Stimulated activated CD8-positive, alpha-beta memory T cell treated with anti-CD3 and anti-CD28 coated beads, Interleukin-7, amount 100 ng/mL, for 48 hours (primary cell): ENCODE results near the gene SNX19.
A peak's percentile ranks its signal among the peaks of the same experiment; 100 is the strongest.
"Not testable (repeated sequence)": the region's sequence is repeated elsewhere in the genome, so short reads cannot be mapped to it uniquely, and the experiment has no call there.

Source experiments
- DNase-seq, 2 donors: peaks; one replicate each; pipeline ENCODE4 v3.0.0-alpha.2; 2020; ENCODE audit warnings: low read depth in 1 of 2; ENCODE audit errors: extremely low read depth in 1 of 2

The SNX19 gene

DNA sequence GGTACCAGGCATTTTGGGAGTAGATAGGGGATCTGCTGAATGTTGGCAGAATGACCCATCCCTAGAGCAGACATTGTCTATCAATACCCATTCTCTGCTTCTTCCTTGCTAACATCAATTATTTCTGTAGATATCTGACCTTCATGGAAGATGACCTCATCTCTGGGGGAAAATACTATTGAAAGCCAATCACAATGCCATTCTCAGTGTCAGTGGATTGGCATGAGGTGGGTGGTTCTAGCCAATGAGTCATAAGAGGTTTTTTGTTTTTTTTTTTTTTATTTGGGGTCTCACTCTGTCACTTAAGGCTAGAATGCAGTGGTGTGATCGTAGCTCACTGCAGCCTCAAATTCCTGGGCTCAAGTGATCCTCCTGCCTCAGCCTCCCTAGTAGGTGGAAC, 42.5 kb downstream of the SNX19 start:
- DNase-seq, result no peak

DNA sequence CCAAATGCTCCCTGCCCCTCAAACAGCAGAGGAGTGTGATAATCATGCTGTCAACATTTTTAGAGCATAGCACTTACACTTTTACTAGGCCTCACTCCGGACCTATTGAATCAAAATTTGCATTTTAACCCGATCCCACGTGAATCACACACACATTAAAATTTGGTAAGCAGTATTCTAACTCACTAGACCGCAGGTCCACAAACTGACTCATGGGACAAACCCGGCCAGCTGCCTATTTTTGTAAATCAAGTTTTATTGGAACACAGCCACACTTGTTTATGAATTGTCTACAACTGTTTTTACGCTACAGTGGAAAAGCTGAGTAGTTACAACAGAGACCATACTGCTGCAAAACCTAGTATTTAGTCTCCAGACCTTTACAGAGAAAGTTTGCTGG, 43.3 kb downstream of the SNX19 start:
- DNase-seq, result no peak

DNA sequence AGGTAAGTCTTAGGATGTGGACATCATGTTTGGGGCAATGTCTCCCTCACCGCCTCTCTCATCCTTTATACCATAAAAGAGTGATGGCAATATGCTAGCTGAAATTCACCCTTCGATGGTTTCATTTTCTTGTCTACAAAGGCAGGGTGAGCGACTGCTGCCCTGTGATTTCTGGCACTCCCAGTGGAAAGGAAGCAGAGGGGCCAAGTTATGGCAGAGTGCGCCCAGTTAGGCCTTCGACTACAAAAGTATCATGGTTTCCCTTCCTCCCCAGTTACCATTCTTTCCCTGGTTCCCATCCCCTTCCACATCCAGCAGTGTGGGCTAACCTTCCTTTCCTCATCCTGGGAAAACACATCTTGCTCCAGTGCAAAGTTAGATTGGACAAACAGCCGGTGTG, 43.8 kb downstream of the SNX19 start:
- no peak for DNase-seq

DNA sequence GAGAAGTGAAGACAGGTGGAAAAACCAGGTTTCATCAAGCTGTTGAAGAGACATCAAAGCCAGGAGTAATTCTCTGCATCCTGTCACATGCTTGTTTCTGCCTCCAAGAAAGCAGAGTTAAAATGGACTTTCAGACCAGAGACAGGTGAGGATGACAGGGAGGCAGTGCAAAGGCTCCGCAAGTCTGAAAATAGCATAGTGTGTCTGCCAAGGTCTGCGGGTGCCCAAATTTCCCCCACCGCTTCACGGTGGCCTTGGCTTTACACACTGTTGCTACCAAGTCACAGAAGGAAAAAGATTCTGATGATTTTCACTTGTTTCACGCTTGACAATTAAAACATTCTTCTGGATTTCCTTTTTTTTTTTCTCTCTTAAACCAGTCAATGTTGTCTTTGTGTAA, 44.2 kb downstream of the SNX19 start:
- no peak for DNase-seq

DNA sequence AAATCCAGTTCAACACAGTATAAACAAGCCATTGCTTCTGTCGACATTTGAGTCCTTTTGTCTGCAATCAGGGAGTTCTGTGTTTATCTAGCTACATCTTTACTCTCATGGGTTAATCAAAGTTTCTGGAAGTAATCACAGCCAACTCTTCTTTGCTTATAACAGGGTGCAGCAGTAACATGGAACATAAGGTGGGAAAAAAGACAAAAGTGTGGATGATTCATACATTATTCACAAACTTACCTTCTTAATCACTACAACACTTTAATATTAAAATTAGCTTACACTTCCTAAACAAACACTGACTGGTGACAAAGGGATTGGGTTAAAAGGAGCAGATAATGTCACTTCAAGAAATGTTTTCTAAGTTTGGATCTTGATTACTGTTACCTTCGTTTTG, 44.7 kb downstream of the SNX19 start:
- DNase-seq, result no peak

DNA sequence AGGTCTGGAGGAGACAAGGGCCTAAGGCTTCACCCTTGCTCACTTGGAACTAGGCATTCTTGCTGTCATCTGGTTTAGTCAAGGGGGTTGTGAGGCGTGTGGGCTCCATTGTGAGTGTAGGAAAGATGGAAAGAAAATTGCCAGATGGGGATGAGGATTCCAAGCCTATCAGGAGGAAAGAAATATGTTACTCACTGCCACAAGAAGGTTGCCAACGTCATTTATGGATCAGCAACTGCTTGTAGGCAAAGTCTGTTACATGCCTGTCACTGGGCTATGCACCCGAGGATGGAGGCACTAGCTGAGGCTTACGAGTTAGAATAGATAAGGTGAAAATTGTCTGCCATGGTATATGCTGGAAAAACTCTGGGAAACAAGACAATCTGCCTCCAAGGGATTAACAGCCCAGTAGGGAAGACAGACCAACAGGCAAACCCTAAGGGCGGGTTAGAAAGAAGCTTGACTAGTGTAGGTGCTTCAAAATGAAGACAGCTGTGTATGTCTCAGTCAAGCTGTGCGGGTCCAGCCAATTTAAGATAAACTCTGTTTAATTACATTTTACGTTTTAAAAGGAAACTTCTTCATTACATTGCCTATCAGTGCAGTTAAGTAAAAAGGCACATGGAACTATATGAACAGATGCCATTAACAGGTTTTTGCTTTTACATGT, 47.4 kb downstream of the SNX19 start:
- no peak for DNase-seq

DNA sequence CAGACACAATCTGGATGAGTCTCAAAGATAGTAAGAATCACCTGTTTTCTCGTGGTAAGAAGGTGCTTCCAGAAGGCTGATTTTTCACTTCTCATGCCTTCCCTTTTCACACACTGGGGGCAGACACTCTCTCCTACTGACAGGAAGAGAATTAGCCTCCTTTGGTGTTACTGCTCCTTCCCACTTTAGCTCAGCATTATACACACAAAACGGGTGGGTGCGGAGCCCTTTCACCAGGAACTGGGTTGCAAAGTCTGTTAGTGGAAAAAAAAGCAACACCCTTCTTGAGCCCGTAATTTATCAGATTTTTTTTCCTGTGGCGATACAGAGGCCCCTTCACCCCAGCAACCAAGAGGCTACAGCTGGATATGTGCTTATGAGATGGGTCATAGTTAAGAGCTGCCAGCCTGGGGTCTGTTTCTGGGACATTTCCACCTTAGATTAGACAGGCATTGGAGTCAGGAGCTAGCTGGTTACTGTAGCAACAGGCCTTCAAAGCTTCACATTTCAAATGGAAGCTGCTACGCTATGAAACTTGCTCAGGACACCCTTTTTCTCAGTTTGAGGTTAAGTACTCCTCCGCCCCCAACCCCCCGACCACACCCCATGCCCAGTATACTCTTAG, 48.1 kb downstream of the SNX19 start:
- DNase-seq, result no peak

DNA sequence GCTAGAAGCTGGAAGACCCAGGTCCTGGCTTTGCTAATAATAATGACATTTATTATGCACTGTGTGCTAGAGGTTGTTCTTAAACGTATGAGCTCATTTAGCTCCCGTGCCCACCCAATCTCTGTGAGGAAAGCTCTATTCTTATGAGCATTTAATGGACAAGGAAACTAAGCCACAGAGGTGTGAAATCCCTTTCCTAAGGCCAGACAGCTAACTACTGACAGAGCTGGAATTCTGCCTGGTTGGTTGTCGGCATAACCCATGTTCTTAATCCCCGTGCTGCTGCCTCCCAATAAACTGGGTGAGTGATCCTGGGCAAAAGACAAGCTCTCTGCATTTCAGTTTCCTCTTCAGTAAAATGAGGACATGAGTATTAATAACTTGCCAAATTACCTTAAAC, 49.4 kb downstream of the SNX19 start:
- no peak for DNase-seq

DNA sequence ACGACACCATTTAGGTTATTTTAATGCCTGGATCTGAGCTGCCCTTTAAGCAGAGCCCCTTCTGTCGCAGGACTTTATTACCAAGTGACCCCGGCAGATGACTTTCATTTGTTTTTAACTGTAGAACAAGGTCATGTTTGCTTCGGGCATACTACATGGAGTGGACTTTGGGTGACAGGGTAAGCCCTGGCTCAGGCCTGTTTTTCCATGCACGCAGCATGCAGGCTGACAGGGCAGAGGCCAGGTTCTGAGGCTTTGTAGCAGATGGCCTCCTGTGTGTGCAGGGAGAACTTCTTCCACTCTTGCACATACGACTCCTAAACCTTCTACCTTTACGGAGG, 50.5 kb downstream of the SNX19 start:
- DNase-seq, result no peak

DNA sequence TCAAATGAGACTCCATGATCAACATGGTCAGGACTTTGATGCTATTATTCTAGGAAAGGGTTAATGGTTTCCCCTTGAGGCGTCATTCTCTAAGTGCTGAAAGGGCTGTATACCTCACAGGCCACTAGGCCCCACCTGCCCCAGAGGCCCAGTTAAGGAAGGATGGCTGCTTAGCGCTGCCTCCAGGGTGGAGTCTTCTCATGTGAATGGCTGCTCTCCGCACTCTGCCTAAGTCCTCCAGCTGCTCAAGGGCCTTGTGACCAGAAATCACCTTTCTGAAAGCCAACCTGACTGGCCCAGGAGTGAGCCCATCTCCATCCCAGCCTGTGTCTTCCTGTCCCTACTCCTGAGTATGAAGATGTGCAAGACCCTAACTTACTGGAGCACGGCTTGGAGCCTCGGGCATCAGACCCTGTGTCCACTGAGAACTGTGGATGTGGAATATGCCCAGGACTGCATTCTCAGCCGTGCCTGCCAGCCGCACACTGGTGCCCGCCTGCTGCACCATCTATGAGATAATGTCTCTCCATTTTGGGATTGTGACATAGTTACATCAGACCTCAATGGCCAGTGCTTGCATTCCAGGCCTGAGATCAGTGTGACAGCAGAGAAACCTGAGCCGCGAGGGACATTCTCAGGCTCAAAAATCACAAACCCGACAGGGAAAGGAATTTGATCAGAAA, 51.0 kb downstream of the SNX19 start:
- DNase-seq, result no peak

DNA sequence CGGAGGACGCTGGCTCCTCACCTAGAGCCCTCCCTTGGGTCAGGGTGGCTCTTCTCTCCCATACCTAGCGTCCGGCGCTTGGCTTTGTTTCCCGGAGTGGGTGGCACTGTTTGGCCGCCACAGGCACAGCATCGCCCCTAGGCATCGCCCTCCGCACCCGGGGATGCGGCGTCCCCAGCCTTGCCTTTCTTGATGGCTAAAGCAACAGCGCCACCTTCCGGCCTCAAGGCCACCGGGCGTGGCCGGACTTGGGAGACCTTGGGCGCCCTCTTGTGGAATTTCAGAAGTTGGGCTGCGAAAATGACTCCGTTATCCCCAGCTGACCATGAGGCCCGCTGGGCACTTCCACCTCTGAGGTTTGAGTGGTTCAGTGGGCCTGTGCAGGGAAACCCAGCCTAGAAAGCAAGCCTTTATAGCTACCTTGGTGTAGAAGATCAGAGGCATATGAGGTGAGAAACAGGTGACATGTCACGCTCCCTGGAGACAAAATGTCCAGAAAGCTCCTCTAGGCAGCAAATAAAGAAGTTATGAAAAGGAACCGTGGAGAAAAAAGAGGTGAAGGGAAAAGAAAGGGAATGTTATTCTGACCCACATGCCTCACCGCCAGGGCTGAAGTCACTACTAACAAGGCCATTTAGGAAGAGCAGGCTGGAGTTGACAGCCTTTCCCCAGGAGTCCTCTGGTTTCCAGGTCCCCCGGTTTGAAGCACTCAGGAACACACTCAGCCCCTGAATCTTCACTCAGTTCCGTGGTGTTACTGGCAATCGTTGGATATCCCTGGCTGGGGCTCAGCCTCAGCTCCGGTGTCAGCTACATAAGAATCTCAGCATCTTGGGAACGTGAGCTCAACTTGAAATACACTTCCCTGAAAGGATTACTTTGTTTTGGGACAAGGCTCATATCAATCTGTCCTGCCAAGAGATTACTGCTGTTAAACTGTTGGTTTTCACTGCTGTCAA, 54.1 kb downstream of the SNX19 start:
- DNase-seq, result peak; percentile 53 to 76

DNA sequence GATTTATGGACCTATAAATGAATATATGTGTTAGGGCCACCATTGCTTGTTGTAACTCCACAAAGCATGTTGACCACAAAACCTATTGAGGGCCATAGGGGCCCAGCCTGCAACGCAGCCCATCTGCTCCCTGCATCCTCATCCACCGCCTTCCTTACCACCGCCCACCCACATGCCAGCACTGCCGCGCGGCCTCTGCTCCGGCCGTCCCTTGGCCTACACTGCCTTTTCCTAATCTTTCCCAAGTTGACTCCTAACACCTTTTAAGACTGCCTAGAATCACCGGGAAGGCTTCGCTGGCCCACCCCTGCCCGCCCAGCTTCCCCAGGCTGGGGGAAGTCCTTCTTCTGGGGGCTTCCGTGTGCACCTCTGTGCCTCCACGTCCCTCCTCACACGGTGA, 55.0 kb downstream of the SNX19 start:
- no peak for DNase-seq

DNA sequence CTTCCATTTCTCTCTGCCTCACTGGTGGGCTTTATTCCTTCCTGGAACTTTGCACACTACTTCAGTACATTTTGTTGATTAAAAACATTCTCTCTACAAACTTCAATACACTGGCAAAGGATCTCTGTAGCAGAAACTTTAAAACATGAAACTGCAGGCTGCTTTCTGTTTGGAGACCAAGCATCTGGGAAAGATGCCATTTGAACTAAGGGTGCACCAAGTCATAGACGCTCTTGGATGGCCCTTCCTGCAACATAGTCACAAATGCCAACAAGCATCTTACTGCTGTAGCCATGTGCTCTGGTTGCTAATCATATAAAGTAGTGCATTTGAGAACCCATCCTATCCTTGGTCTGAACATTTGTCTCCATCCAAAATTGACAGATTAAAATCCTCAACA, 56.4 kb downstream of the SNX19 start:
- DNase-seq, result no peak

DNA sequence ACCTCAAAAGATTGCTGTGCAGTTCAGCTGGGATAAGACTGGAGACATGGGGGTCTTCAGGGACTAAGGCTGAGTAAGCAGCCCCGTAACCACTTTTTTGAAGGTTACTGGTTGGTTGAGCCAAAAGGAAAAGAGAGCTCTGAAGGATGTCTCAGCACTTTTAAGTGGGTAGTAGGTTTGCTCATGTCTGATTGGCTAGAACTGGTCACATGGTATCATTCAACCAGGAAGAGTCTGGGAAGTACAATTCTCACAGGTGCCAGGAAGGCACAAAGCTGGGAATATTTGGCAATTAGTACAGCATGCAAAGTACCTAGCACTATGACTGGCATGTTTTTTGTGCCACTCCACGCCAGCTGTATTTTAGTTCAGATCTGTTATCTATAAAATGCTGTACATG, 58.1 kb downstream of the SNX19 start:
- no peak for DNase-seq

DNA sequence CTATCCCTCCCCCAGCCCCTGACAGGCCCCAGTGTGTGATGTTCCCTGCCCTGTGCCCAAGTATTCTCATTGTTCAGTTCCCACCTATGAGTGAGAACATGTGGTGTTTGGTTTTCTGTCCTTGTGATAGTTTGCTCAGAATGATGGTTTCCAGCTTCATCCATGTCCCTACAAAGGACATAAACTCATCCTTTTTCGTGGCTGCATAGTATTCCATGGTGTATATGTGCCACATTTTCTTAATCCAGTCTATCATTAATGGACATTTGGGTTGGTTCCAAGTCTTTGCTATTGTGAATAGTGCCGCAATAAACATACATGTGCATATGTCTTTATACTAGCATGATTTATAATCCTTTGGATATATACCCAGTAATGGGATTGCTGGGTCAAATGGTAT, 60.6 kb downstream of the SNX19 start:
- DNase-seq, result not testable (repeated sequence)

DNA sequence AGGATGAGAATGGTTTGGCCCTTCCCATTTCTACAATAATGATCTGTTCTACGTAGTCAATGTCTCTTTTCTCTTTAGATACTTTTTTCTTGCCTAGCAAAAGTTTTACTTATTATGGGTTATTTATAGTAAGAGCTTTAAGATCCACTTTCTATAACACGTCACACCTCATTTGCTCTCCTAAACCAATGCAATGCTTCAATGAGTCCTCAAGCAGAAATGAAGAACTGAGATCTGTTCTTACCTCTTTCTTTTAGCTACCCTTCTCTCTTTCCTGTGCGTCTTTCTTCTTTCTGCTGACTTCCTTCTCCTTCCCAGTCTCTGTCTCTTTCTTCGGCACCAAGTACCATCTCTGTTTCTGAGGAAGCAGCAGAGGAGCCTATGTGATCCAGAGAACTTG, 61.8 kb downstream of the SNX19 start:
- no peak for DNase-seq

DNA sequence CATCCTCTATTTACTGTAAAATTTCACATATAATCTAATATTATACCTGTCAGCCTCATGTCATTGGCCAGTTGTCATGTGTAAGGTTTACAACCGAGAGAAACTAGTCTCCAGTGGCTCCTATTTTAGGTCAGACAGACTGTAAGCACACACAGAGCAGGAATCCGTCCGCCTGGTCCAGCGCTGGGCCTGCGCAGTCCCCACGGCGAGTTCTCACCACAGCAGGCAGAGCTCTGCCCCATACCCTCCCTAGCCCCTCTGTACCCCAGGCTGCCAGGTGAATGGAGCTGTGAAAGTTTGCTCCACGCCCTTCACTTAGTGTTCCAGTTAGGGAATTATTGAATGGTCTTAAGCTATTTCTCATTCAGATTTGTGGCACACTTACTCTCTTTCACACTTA, 63.7 kb downstream of the SNX19 start:
- DNase-seq, result no peak

DNA sequence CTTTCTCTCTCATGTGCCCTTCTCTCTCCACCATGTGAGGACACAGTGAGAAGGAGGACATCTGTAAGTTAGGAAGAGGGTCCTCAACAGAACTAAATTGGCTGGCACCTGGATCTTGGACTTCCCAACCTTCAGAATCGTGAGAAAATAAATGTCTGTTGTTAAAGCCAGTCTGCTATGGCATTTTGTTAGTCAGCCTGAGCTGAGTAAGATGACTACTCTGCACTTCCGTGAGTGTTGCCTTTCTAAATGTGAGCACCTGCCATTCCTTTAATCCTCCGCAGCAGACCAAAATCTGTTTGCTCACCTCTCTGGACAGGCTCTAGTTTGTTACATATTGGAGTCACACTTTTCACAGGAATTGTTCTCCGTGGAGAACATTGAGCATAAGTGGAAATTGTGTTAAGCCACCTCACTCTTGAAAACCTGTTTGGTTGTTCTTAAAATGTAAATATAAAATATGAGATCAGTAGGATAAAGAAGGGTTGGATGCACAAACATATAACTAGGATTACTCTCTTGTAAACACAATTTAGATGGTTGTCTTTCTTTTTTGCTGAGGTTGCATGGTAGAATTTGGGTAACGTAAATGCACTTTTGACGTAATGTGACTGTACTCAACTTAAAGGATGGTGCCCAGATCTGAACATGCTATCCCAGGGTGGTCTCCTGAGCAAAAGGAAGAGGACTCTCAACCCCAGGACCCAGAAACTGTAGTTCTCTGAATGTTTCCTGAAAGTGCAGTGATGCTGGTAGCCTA, 65.9 kb downstream of the SNX19 start:
- no peak for DNase-seq

DNA sequence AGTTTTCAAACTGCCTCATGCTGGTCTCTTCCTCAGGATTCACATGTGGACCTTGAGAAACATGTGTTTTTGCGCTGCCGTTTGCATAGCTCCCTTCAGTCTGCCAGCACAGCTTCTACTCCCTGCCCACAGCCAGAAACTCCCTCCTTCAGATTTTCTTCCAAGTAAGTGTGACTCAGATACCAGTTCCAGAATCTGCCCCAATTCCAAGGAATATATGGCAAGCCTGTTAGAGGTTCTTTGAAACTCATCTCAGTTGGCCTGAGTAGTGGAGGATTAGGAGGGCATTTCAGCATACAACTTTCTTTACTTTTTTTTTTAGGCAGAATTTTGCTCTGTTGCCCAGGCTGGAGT, 67.1 kb downstream of the SNX19 start:
- DNase-seq, result no peak

DNA sequence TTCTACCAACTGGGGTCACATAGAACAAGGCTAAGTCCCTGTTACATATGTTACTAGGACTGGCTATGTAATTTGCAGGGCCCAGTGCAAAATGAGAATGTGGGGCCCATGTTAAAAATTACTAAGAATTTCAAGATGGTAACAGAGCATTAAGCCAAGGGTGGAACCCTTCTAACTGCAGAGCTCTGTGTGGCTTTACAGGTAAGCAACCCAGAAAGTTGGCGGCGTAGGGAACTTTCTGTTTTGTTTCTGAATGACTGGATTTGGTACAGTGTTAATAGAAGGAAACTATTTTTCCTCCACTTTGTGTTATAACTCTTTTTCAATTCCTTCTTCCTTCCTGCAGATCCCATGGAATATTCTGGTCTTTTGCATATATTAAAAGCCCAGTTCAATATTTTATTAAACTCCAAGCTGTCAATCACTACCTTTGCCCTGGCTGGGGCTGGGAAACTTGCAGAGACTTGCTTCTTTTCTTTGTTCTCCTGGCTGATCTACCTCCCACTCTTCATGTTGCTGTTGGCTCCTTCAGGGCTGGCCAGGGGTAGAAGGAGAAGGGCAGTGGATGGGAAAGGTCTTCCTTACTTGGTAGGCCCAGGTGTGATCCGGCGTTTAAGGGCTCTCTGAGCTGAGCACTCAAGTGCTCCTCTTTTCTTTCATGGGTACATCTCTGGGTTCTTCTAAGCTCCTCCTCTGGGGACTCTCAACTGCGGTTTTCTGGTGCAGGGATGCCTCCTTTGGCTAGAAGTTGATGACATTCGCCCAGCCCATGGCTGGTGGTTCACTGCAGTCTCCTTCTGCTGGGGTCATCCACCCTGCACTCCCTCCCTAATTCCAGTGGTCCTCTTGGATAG, 67.7 kb downstream of the SNX19 start:
- no peak for DNase-seq
